Measurements from ENCODE around the gene KLRK1.
"Not testable (repeated sequence)": the region's sequence is repeated elsewhere in the genome, so short reads cannot be mapped to it uniquely, and the experiment has no call there.

The KLRK1 gene

GRCh38 chr12:10389904-10390303, at the start of gene KLRK1:
KLRK1 (minus strand) TSS chr12:10390041; CDS start chr12:10388810, 1,231 bp downstream.
- DNase-seq (ENCODE audit: low spot score), result no peak

- DNase-seq (ENCODE audit: low spot score), result not testable (repeated sequence)
Measured at GRCh38 chr12:10437601-10438000, 47.8 kb upstream of the KLRK1 start.

GRCh38 chr12:10435816-10436215, 46.0 kb upstream of the KLRK1 start, which contains the start of gene KLRC2:
KLRC2 (minus strand) TSS chr12:10436010; CDS start chr12:10435986, 24 bp downstream.
- not testable (repeated sequence) for DNase-seq (ENCODE audit: low spot score)

GRCh38 chr12:10430623-10431022, 40.8 kb upstream of the KLRK1 start:
- not testable (repeated sequence) for DNase-seq (ENCODE audit: low spot score)

- DNase-seq (ENCODE audit: low spot score), result not testable (repeated sequence)
Measured at GRCh38 chr12:10425938-10426337, 36.1 kb upstream of the KLRK1 start.

GRCh38 chr12:10424260-10424899, 34.5 kb upstream of the KLRK1 start:
- DNase-seq (ENCODE audit: low spot score), result not testable (repeated sequence)

GRCh38 chr12:10422159-10422558, 32.3 kb upstream of the KLRK1 start:
- DNase-seq (ENCODE audit: low spot score), result not testable (repeated sequence)

- DNase-seq (ENCODE audit: low spot score), result not testable (repeated sequence)
Measured at GRCh38 chr12:10420334-10420733, 30.5 kb upstream of the KLRK1 start, which contains the start of gene KLRC3. KLRC3 (minus strand) TSS chr12:10420595; CDS start chr12:10420550, 45 bp downstream.

GRCh38 chr12:10409392-10409791, 19.6 kb upstream of the KLRK1 start, which contains the start of gene KLRC4:
KLRC4 (minus strand) TSS chr12:10409757; CDS start chr12:10409575, 182 bp downstream.
- DNase-seq (ENCODE audit: low spot score), result no peak

- DNase-seq (ENCODE audit: low spot score), result no peak
Measured at GRCh38 chr12:10408842-10409241, 19.0 kb upstream of the KLRK1 start.

- no peak for DNase-seq (ENCODE audit: low spot score)
Measured at GRCh38 chr12:10406725-10407124, 16.9 kb upstream of the KLRK1 start.

- DNase-seq (ENCODE audit: low spot score), result no peak
Measured at GRCh38 chr12:10405294-10405693, 15.5 kb upstream of the KLRK1 start.

GRCh38 chr12:10404798-10405197, 15.0 kb upstream of the KLRK1 start:
- no peak for DNase-seq (ENCODE audit: low spot score)

GRCh38 chr12:10400829-10401228, 11.0 kb upstream of the KLRK1 start:
- no peak for DNase-seq (ENCODE audit: low spot score)

- no peak for DNase-seq (ENCODE audit: low spot score)
Measured at GRCh38 chr12:10398168-10398567, 8.3 kb upstream of the KLRK1 start.

GRCh38 chr12:10397296-10397695, 7.5 kb upstream of the KLRK1 start:
- no peak for DNase-seq (ENCODE audit: low spot score)

- not testable (repeated sequence) for DNase-seq (ENCODE audit: low spot score)
Measured at GRCh38 chr12:10396176-10396575, 6.3 kb upstream of the KLRK1 start.

GRCh38 chr12:10395390-10395998, 5.7 kb upstream of the KLRK1 start:
- peak; percentile 5 for DNase-seq (ENCODE audit: low spot score)

GRCh38 chr12:10394531-10395152, 4.8 kb upstream of the KLRK1 start:
- DNase-seq (ENCODE audit: low spot score), result not testable (repeated sequence)

GRCh38 chr12:10393291-10393690, 3.5 kb upstream of the KLRK1 start:
- DNase-seq (ENCODE audit: low spot score), result no peak

GRCh38 chr12:10392394-10392930, 2.6 kb upstream of the KLRK1 start:
- peak; percentile 17 for DNase-seq (ENCODE audit: low spot score)

- not testable (repeated sequence) for DNase-seq (ENCODE audit: low spot score)
Measured at GRCh38 chr12:10390991-10391390, 1.1 kb upstream of the KLRK1 start.

Data from cerebellar cortex (tissue), 1 donor.